Embryonic facial prominence (tissue), 1 donor: Measurements from ENCODE around the gene CHTOP.

Source experiments
- DNase-seq: peaks from one replicate; pipeline ENCODE4 v3.0.0-alpha.2; 2016; ENCODE audit errors: extremely low spot score

Gene CHTOP

DNA sequence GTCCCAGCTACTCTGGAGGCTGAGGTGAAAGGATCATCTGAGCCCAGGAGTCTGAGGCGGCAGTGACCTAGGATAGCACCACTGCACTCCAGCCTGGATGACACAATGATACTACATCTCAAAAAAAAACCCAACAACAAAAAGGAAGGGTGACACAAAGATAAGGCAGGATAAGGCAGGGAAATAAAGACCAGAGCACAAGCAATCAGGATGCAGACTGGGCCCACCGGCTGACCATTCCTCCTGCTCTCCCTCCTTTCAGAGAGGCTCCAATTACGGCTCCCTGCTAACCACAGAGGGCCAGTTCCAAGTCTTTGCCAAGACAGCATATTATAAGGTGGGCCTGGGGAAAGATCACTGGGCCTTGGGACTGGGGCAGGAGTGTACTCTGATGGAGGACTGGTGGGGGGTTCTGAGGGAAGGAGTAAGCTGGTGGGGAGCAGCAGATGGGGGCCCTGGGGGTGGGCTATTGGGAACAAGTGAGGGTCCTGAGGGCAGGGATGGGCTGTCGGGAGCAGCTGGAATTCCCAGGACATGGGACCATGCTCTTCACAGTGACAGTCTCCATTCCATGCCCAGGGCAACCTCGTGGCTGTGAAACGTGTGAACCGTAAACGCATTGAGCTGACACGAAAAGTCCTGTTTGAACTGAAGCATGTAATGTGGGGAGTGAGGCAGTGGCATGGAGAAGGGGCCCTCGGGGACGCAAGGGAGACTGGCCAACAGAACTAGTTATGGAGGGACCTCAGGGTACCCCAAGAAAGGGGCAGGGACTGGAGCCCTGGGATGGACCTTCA lies 51.9 kb downstream of the CHTOP start:
- DNase-seq = no peak

DNA sequence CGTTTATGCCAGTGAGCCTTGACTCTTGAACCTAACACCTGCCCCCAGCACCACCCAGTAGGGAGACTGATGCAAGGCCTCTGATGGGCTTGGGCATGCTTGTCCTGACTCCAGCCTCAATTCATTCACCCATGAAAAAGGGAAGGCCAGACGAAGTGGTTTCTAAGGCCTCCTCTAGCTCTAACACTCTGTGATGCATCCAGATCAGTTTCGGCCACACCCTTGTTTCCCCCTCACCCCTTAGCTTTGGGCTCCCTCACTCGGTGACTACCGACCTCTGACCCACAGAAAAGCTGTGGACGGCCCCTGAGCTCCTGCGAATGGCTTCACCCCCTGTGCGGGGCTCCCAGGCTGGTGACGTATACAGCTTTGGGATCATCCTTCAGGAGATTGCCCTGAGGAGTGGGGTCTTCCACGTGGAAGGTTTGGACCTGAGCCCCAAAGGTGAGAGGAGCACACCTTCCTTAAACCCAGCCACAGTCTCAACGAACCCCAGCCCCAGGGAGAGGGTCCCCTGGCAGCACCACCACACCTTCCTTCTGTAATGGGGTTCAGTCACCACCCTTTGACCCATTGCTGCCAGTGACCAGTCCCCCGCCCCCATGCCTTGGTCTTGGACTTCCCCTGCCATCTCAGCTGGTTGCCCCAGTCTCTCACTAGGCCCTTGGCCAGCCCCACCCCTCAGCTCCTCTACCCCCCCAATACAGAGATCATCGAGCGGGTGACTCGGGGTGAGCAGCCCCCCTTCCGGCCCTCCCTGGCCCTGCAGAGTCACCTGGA lies 53.7 kb downstream of the CHTOP start:
- no peak for DNase-seq

DNA sequence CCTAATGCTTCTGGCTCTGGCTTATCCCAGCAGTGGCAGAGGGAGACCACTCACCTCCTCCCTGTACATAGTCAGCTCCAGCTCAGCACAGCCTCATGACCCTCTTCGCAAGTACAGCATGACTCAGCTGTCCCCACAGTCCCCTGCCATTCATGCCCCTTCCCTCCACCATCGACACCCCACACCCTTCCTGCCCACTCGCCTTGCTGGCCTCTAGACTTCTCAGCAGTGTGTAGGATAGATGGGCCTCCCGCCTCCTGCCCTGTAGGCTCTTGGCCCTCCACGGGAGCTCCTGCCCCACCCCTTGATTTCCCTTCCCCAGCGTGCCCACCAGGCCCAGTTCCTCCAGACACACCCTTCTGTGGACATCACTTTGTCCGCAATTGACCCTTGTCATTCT lies 54.4 kb downstream of the CHTOP start:
- no peak for DNase-seq

DNA sequence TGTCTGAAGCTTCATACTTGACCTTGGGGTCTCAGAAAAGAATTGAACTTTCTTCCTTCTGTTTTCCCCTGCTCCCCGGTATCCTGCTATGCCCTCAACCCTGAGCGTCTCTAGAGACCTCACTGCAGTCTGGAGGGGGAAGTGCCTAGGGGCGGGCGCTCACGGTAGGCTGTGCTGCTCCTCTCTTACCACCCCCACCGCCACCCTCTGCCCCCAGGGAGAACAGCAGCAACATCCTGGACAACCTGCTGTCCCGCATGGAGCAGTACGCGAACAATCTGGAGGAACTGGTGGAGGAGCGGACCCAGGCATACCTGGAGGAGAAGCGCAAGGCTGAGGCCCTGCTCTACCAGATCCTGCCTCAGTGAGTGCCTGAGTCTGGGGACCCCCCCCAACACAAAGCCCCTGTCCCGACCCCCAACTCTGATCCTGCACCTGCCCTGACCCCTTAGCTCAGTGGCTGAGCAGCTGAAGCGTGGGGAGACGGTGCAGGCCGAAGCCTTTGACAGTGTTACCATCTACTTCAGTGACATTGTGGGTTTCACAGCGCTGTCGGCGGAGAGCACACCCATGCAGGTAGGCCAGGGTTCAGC lies 55.0 kb downstream of the CHTOP start:
- no peak for DNase-seq

DNA sequence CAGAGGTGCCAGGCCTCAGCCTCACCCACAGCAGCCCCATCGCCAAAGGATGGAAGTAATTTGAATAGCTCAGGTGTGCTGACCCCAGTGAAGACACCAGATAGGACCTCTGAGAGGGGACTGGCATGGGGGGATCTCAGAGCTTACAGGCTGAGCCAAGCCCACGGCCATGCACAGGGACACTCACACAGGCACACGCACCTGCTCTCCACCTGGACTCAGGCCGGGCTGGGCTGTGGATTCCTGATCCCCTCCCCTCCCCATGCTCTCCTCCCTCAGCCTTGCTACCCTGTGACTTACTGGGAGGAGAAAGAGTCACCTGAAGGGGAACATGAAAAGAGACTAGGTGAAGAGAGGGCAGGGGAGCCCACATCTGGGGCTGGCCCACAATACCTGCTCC lies 59.6 kb downstream of the CHTOP start:
- DNase-seq = no peak
